Testis (tissue), 2 donors: ENCODE results near the gene PERM1.

Source experiments
- CTCF ChIP-seq, 3 experiments: fragments of 450-650 bp in 2 of 3; fragments of 200-600 bp in 1 of 3; sonication (generic) in 1 of 3; IDR thresholded peaks; one replicate each; pipeline ENCODE4 v1.5.1; 2016 to 2019; ENCODE audit warnings: antibody characterized with exemption in 3 of 3, mild to moderate bottlenecking in 2 of 3, moderate library complexity in 1 of 3
- POLR2A ChIP-seq: fragments of 450-650 bp; IDR thresholded peaks from one replicate; pipeline ENCODE4 v1.6.1; 2017; ENCODE audit warnings: antibody characterized with exemption, mild to moderate bottlenecking, moderate library complexity

- no peak for TF ChIP-seq CTCF (IDR thresholded peaks at IDR 0.05)
- TF ChIP-seq POLR2A: no peak
Observed at GRCh38 chr1:1000357-1001056, 18.6 kb upstream of the PERM1 start.
